Activated CD4-positive, alpha-beta T cell treated with anti-CD3 and anti-CD28 coated beads, Interleukin-2, amount 50 U/mL, for 1 hour (primary cell): ENCODE measurements around the gene DCAF5.
"Not testable (repeated sequence)": the region's sequence is repeated elsewhere in the genome, so short reads cannot be mapped to it uniquely, and the experiment has no call there.

Experiments used
- DNase-seq: peaks from one replicate; pipeline ENCODE4 v3.0.0-alpha.2; 2020

Gene DCAF5

GRCh38 chr14:69038455-69039287 is 114.2 kb downstream of the DCAF5 start:
- no peak for DNase-seq

- DNase-seq = no peak
These were observed 115.0 kb downstream of the DCAF5 start for GRCh38 chr14:69037790-69038454.

- no peak for DNase-seq
These were observed 116.0 kb downstream of the DCAF5 start for GRCh38 chr14:69036757-69037506.

- no peak for DNase-seq
These were observed 118.2 kb downstream of the DCAF5 start for GRCh38 chr14:69034612-69035262.

- DNase-seq = no peak
These were observed 125.5 kb downstream of the DCAF5 start for GRCh38 chr14:69027242-69027913.

- DNase-seq = no peak
These were observed 129.9 kb downstream of the DCAF5 start for GRCh38 chr14:69023035-69023434.

- not testable (repeated sequence) for DNase-seq
These were observed 130.8 kb downstream of the DCAF5 start for GRCh38 chr14:69022093-69022492.

- no peak for DNase-seq
These were observed 135.2 kb downstream of the DCAF5 start for GRCh38 chr14:69017706-69018105.

GRCh38 chr14:69014829-69015259 is 138.1 kb downstream of the DCAF5 start:
- DNase-seq = no peak

- no peak for DNase-seq
These were observed 138.8 kb downstream of the DCAF5 start for GRCh38 chr14:69013943-69014782.

GRCh38 chr14:69012256-69012953 is 140.5 kb downstream of the DCAF5 start:
- no peak for DNase-seq

- DNase-seq = peak; percentile 8
These were observed 142.3 kb downstream of the DCAF5 start for GRCh38 chr14:69010648-69011047.

- DNase-seq = no peak
These were observed 144.5 kb downstream of the DCAF5 start for GRCh38 chr14:69008421-69008884.

- no peak for DNase-seq
These were observed 146.6 kb downstream of the DCAF5 start for GRCh38 chr14:69006346-69006745.

- DNase-seq = no peak
These were observed 147.3 kb downstream of the DCAF5 start for GRCh38 chr14:69005432-69006148.

GRCh38 chr14:69004731-69005431 is 148.0 kb downstream of the DCAF5 start:
- no peak for DNase-seq

- DNase-seq = no peak
These were observed 149.3 kb downstream of the DCAF5 start for GRCh38 chr14:69003626-69004025.

- no peak for DNase-seq
These were observed 150.8 kb downstream of the DCAF5 start for GRCh38 chr14:69002069-69002468.

- no peak for DNase-seq
These were observed 151.5 kb downstream of the DCAF5 start for GRCh38 chr14:69001375-69001774.
